GM23338 (cell line): Measurements from ENCODE around the gene RHBDD1. TPM values are rescaled to one million over a fixed set of nuclear protein-coding genes. Genes with fewer than 3 reads are reported as not detected.

ENCODE experiments used
- ATAC-seq: fragments of 200-7000 bp; cut with Tn5 transposase; 3 replicates; pipeline ENCODE4 v1.9.1; 2020
- DNase-seq: peaks from one replicate; pipeline ENCODE4 v3.0.0-alpha.2; 2015; ENCODE audit warnings: low spot score
- H2AFZ ChIP-seq: fragments of 200-600 bp; sonication (generic); 2 replicates; pipeline ENCODE4 v1.8.0; 2016; ENCODE audit warnings: antibody characterized with exemption, mild to moderate bottlenecking, moderate library complexity
- H3F3A ChIP-seq: fragments of 200-600 bp; sonication (generic); replicated peaks from 2 replicates; pipeline ENCODE4 v1.8.0; 2017; ENCODE audit warnings: antibody characterized with exemption, mixed run types, low read depth
- H3K27ac ChIP-seq: fragments of 200-600 bp; sonication (generic); 2 replicates; pipeline ENCODE4 v1.6.1; 2016; ENCODE audit warnings: low read depth
- H3K27me3 ChIP-seq: fragments of 200-600 bp; sonication (generic); 2 replicates; pipeline ENCODE4 v1.8.0; 2016; ENCODE audit warnings: mild to moderate bottlenecking, mixed run types, moderate library complexity; ENCODE audit not compliant: insufficient read depth
- H3K36me3 ChIP-seq: fragments of 200-600 bp; sonication (generic); 2 replicates; pipeline ENCODE4 v1.8.0; 2016; ENCODE audit warnings: mild to moderate bottlenecking; ENCODE audit not compliant: insufficient read depth
- H3K4me1 ChIP-seq: fragments of 200-600 bp; sonication (generic); 2 replicates; pipeline ENCODE4 v1.8.0; 2016; ENCODE audit warnings: mild to moderate bottlenecking, moderate library complexity; ENCODE audit not compliant: insufficient read depth
- H3K4me2 ChIP-seq: fragments of 200-600 bp; sonication (generic); 2 replicates; pipeline ENCODE4 v1.7.1; 2017; ENCODE audit warnings: mixed run types
- H3K4me3 ChIP-seq: fragments of 200-600 bp; sonication (generic); 2 replicates; pipeline ENCODE4 v1.6.1; 2016; ENCODE audit warnings: mixed run types
- H3K79me2 ChIP-seq: fragments of 200-600 bp; sonication (generic); replicated peaks from 2 replicates; pipeline ENCODE4 v1.8.0; 2017; ENCODE audit warnings: mild to moderate bottlenecking; ENCODE audit not compliant: insufficient read depth
- H3K9me2 ChIP-seq: fragments of 200-600 bp; sonication (generic); 2 replicates; pipeline ENCODE4 v1.8.0; 2017; ENCODE audit not compliant: insufficient read depth
- H4K20me1 ChIP-seq: fragments of 200-600 bp; sonication (generic); replicated peaks from 2 replicates; pipeline ENCODE4 v1.8.0; 2017; ENCODE audit warnings: mild to moderate bottlenecking; ENCODE audit not compliant: insufficient read depth
- H3K27ac Mint-ChIP-seq: 2 replicates; pipeline ENCODE4 v1.8.0; 2020; ENCODE audit warnings: inconsistent platforms, mild to moderate bottlenecking, moderate library complexity, mixed read lengths
- H3K27me3 Mint-ChIP-seq: 3 replicates; pipeline ENCODE4 v1.8.0; 2022; ENCODE audit warnings: low read depth, mild to moderate bottlenecking, moderate library complexity, mixed read lengths, inconsistent platforms; ENCODE audit not compliant: insufficient read depth, poor library complexity
- H3K36me3 Mint-ChIP-seq: 3 replicates; pipeline ENCODE4 v1.8.0; 2021; ENCODE audit warnings: low read depth, mild to moderate bottlenecking, inconsistent platforms, moderate library complexity, mixed read lengths
- H3K4me1 Mint-ChIP-seq: 3 replicates; pipeline ENCODE4 v1.8.0; 2020; ENCODE audit warnings: mild to moderate bottlenecking, inconsistent platforms, mixed read lengths
- H3K4me3 Mint-ChIP-seq: 3 replicates; pipeline ENCODE4 v1.8.0; 2021; ENCODE audit warnings: moderate library complexity, mild to moderate bottlenecking, inconsistent platforms, mixed read lengths
- H3K9me3 Mint-ChIP-seq: 3 replicates; pipeline ENCODE4 v1.8.0; 2020; ENCODE audit warnings: moderate library complexity, mild to moderate bottlenecking, inconsistent platforms, mixed read lengths
- CREB1 ChIP-seq: fragments of 250-450 bp; sonication (Bioruptor Pico); IDR thresholded peaks from 2 replicates; pipeline ENCODE4 v1.5.0; 2020; ENCODE audit warnings: low read depth, mild to moderate bottlenecking, moderate library complexity
- ETS1 ChIP-seq: IDR thresholded peaks from 2 replicates; pipeline ENCODE4 v1.6.1; 2016; ENCODE audit warnings: antibody characterized with exemption
- EZH2 ChIP-seq: fragments of 200-600 bp; sonication (generic); IDR thresholded peaks from one replicate; pipeline ENCODE4 v1.8.0; 2017; ENCODE audit warnings: antibody characterized with exemption, mild to moderate bottlenecking, low read depth; ENCODE audit not compliant: unreplicated experiment
- EZH2phosphoT487 ChIP-seq: fragments of 200-600 bp; sonication (generic); IDR thresholded peaks from one replicate; pipeline ENCODE4 v1.8.1; 2018; ENCODE audit warnings: antibody characterized with exemption; ENCODE audit not compliant: unreplicated experiment
- JUNB ChIP-seq: IDR thresholded peaks from one replicate; pipeline ENCODE4 v1.6.1; 2016; ENCODE audit warnings: antibody characterized with exemption; ENCODE audit not compliant: unreplicated experiment
- NANOG ChIP-seq: IDR thresholded peaks from 2 replicates; pipeline ENCODE4 v1.6.1; 2016; ENCODE audit warnings: antibody characterized with exemption, borderline replicate concordance
- POLR2AphosphoS5 ChIP-seq: IDR thresholded peaks from 2 replicates; pipeline ENCODE4 v1.6.1; 2016; ENCODE audit warnings: antibody characterized with exemption, low read depth
- REST ChIP-seq: IDR thresholded peaks from one replicate; pipeline ENCODE4 v1.6.1; 2018; ENCODE audit warnings: antibody characterized with exemption; ENCODE audit not compliant: unreplicated experiment
- STAT1 ChIP-seq: IDR thresholded peaks from one replicate; pipeline ENCODE4 v1.6.1; 2016; ENCODE audit warnings: antibody characterized with exemption; ENCODE audit not compliant: unreplicated experiment
- ZNF331 ChIP-seq: fragments of 250-450 bp; sonication (Bioruptor Pico); IDR thresholded peaks from 2 replicates; pipeline ENCODE4 v1.5.0; 2020; ENCODE audit warnings: low read depth, mild to moderate bottlenecking, moderate library complexity
- polyA plus RNA-seq: library from polyadenylated mRNA; unstranded; fragments of >200 nt; fragmentation: Nextera tagmentation; extraction: Ambion mirVana; gene quantifications from 2 replicates; pipeline ENCODE4 v1.2.1, GENCODE V29; 2016
- total RNA-seq: library from RNA; depleted of rRNA; stranded (reverse); fragments of >200 nt; shearing (Covaris generic); gene quantifications from 2 replicates; pipeline ENCODE4 v1.2.3, GENCODE V29; 2014

Gene RHBDD1
- total and polyA plus RNA-seq, 2 experiments from 2014 or later: 7.3 to 13.0 TPM

GRCh38 chr2:226981791-226982326 is 146.0 kb downstream of the RHBDD1 start:
- peaks cover 26% of the 10 kb centered on the region for H3K4me1 Mint-ChIP-seq
- Histone ChIP-seq H3K9me2 (no peaks in the 10 kb centered on the region; the same call in 1 of the 2 replicates), H3K4me3 (no peak overlapping the region), H3K36me3 (no peaks in the 10 kb centered on the region; the same call in 1 of the 2 replicates), H4K20me1 (no peaks in the 10 kb centered on the region; the same call in 1 of the 2 replicates), H3F3A (no peaks in the 10 kb centered on the region), H3K4me1 (peaks cover 21% of the 10 kb centered on the region), H3K4me2 (no peak overlapping the region), H3K79me2 (no peaks in the 10 kb centered on the region), H2AFZ (no peak overlapping the region), H3K27ac (no peak overlapping the region), H3K27me3 (no peaks in the 10 kb centered on the region)
- H3K27me3 Mint-ChIP-seq: peaks cover under 1% of the 10 kb centered on the region
- no peak for TF ChIP-seq STAT1
- TF ChIP-seq EZH2: no peak
- no peak for TF ChIP-seq EZH2phosphoT487
- no peak for TF ChIP-seq CREB1 (CRISPR knock-in tag)
- TF ChIP-seq ETS1: no peak
- H3K27ac Mint-ChIP-seq: no peak overlapping the region
- ATAC-seq: no peak
- DNase-seq: no peak
- H3K4me3 Mint-ChIP-seq: no peak overlapping the region
- no peaks in the 10 kb centered on the region; the same call in 2 of the 3 replicates for H3K9me3 Mint-ChIP-seq
- H3K36me3 Mint-ChIP-seq: no peaks in the 10 kb centered on the region

GRCh38 chr2:226983895-226984749 is 148.3 kb downstream of the RHBDD1 start:
- H3K79me2 ChIP-seq: no peaks in the 10 kb centered on the region
- Mint-ChIP-seq H3K27ac (peak overlapping the region; percentile 69), H3K9me3 (no peaks in the 10 kb centered on the region; the same call in 2 of the 3 replicates), H3K4me1 (peaks cover 12% of the 10 kb centered on the region), H3K36me3 (no peaks in the 10 kb centered on the region; the same call in 2 of the 3 replicates), H3K27me3 (peaks cover 5% of the 10 kb centered on the region), H3K4me3 (no peak overlapping the region)
- H3K4me3 ChIP-seq: no peak overlapping the region
- H3K9me2 ChIP-seq: no peaks in the 10 kb centered on the region; the same call in 1 of the 2 replicates
- no peak overlapping the region for H2AFZ ChIP-seq
- peaks cover 7% of the 10 kb centered on the region for H3K4me1 ChIP-seq
- H4K20me1 ChIP-seq: no peaks in the 10 kb centered on the region; the same call in 1 of the 2 replicates
- DNase-seq: no peak
- ATAC-seq: no peak; the same call in 2 of the 3 replicates
- no peaks in the 10 kb centered on the region; the same call in 1 of the 2 replicates for H3K36me3 ChIP-seq
- H3K4me2 ChIP-seq: peak overlapping the region; percentile 60
- no peaks in the 10 kb centered on the region for H3F3A ChIP-seq
- no peaks in the 10 kb centered on the region for H3K27me3 ChIP-seq
- 0 out of 2 replicates have a peak overlapping the region, but pooled peaks have one; percentile 32 for H3K27ac ChIP-seq
- TF ChIP-seq EZH2phosphoT487 (no peak), JUNB (no peak), POLR2AphosphoS5 (no peak), ZNF331 (CRISPR knock-in tag) (no peak), EZH2 (no peak), NANOG (no peak), ETS1 (no peak), REST (no peak)
